Neural progenitor cell (in vitro differentiated cells): ENCODE measurements around the gene BLOC1S1. TPM values are rescaled to one million over a fixed set of nuclear protein-coding genes. Genes with fewer than 3 reads are reported as not detected.
"Not testable (repeated sequence)": the region's sequence is repeated elsewhere in the genome, so short reads cannot be mapped to it uniquely, and the experiment has no call there.

Source experiments
- DNase-seq: peaks from one replicate; pipeline ENCODE4 v3.0.0-alpha.2; 2016; ENCODE audit warnings: low spot score
- H2AFZ ChIP-seq: fragments of 200-600 bp; sonication (generic); replicated peaks from 2 replicates; pipeline ENCODE4 v1.6.1; 2016; ENCODE audit warnings: antibody characterized with exemption
- H3F3A ChIP-seq: fragments of 200-600 bp; sonication (generic); 2 replicates; pipeline ENCODE4 v1.6.1; 2016; ENCODE audit warnings: antibody characterized with exemption, low read depth
- H3K27ac ChIP-seq: fragments of 200-600 bp; sonication (generic); 2 replicates; pipeline ENCODE4 v1.5.1; 2016; ENCODE audit warnings: mild to moderate bottlenecking
- H3K27me3 ChIP-seq: fragments of 200-600 bp; sonication (generic); 2 replicates; pipeline ENCODE4 v1.6.1; 2016; ENCODE audit warnings: mild to moderate bottlenecking, moderate library complexity
- H3K36me3 ChIP-seq: fragments of 200-600 bp; sonication (generic); 2 replicates; pipeline ENCODE4 v1.5.1; 2016
- H3K4me1 ChIP-seq: fragments of 200-600 bp; sonication (generic); 2 replicates; pipeline ENCODE4 v1.6.1; 2016; ENCODE audit warnings: mixed run types
- H3K4me2 ChIP-seq: fragments of 200-600 bp; sonication (generic); 2 replicates; pipeline ENCODE4 v1.6.1; 2016
- H3K4me3 ChIP-seq: fragments of 200-600 bp; sonication (generic); 2 replicates; pipeline ENCODE4 v1.5.1; 2016
- H3K79me2 ChIP-seq: fragments of 200-600 bp; sonication (generic); 2 replicates; pipeline ENCODE4 v1.6.1; 2016; ENCODE audit warnings: low read depth
- H3K9ac ChIP-seq: fragments of 200-600 bp; sonication (generic); 2 replicates; pipeline ENCODE4 v1.6.1; 2016
- H3K9me3 ChIP-seq: fragments of 200-600 bp; sonication (generic); 2 replicates; pipeline ENCODE4 v1.5.1; 2016; ENCODE audit warnings: low read depth
- H4K20me1 ChIP-seq: fragments of 200-600 bp; sonication (generic); 2 replicates; pipeline ENCODE4 v1.6.1; 2016; ENCODE audit warnings: low read depth
- H3K27ac Mint-ChIP-seq: 3 replicates; pipeline ENCODE4 v1.8.0; 2021; ENCODE audit warnings: mixed read lengths
- H3K27me3 Mint-ChIP-seq: 2 replicates; pipeline ENCODE4 v1.8.0; 2022; ENCODE audit warnings: low read depth, mild to moderate bottlenecking, inconsistent platforms, moderate library complexity, mixed read lengths; ENCODE audit not compliant: insufficient read depth
- H3K36me3 Mint-ChIP-seq: 3 replicates; pipeline ENCODE4 v1.8.0; 2021; ENCODE audit warnings: mixed read lengths
- H3K4me1 Mint-ChIP-seq: 3 replicates; pipeline ENCODE4 v1.8.0; 2021; ENCODE audit warnings: mixed read lengths
- H3K4me3 Mint-ChIP-seq: 3 replicates; pipeline ENCODE4 v1.8.0; 2021; ENCODE audit warnings: mild to moderate bottlenecking, moderate library complexity, mixed read lengths
- H3K9me3 Mint-ChIP-seq: 3 replicates; pipeline ENCODE4 v1.8.0; 2020; ENCODE audit warnings: mixed read lengths
- EZH2 ChIP-seq: fragments of 200-600 bp; sonication (generic); IDR thresholded peaks from 2 replicates; pipeline ENCODE4 v1.6.1; 2017; ENCODE audit warnings: antibody characterized with exemption, mild to moderate bottlenecking, moderate library complexity
- EZH2phosphoT487 ChIP-seq: fragments of 200-600 bp; sonication (generic); IDR thresholded peaks from 2 replicates; pipeline ENCODE4 v1.6.1; 2017; ENCODE audit warnings: antibody characterized with exemption
- total RNA-seq: library from RNA; depleted of rRNA; stranded (reverse); fragments of >200 nt; gene quantifications from 2 replicates; pipeline ENCODE4 v1.2.3, GENCODE V29; 2015; ENCODE audit warnings: low replicate concordance
- TF ChIP-seq, protein P1 (sequence below): fragments of 200-600 bp; sonication (generic); IDR thresholded peaks from 2 replicates; pipeline ENCODE4 v1.5.1; 2017; ENCODE audit warnings: antibody characterized with exemption, mild to moderate bottlenecking

BLOC1S1 gene
- total RNA-seq, 1 donor from 2014 or later: 48.1 TPM

- no peaks in the 10 kb centered on the region for H3K9me3 ChIP-seq
- peak overlapping the region; percentile 88 for H3K27ac Mint-ChIP-seq
- no peak for DNase-seq
- no peak for TF ChIP-seq EZH2
- TF ChIP-seq, protein P1, sequence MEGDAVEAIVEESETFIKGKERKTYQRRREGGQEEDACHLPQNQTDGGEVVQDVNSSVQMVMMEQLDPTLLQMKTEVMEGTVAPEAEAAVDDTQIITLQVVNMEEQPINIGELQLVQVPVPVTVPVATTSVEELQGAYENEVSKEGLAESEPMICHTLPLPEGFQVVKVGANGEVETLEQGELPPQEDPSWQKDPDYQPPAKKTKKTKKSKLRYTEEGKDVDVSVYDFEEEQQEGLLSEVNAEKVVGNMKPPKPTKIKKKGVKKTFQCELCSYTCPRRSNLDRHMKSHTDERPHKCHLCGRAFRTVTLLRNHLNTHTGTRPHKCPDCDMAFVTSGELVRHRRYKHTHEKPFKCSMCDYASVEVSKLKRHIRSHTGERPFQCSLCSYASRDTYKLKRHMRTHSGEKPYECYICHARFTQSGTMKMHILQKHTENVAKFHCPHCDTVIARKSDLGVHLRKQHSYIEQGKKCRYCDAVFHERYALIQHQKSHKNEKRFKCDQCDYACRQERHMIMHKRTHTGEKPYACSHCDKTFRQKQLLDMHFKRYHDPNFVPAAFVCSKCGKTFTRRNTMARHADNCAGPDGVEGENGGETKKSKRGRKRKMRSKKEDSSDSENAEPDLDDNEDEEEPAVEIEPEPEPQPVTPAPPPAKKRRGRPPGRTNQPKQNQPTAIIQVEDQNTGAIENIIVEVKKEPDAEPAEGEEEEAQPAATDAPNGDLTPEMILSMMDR: no peak
- peaks cover 51% of the 10 kb centered on the region for H3K4me1 Mint-ChIP-seq
- H2AFZ ChIP-seq: no peak overlapping the region
- H3K4me3 Mint-ChIP-seq: peak overlapping the region; percentile 97
- no peaks in the 10 kb centered on the region for H3K36me3 ChIP-seq
- H3K4me1 ChIP-seq: peaks cover 26% of the 10 kb centered on the region
- H3K4me2 ChIP-seq: peak overlapping the region; percentile 96
- H3K79me2 ChIP-seq: peaks cover 59% of the 10 kb centered on the region
- peaks cover 2% of the 10 kb centered on the region for H3K27me3 Mint-ChIP-seq
- peaks cover 32% of the 10 kb centered on the region for H3K36me3 Mint-ChIP-seq
- peak overlapping the region; percentile 91 for H3K27ac ChIP-seq
- H3F3A ChIP-seq: peaks cover 51% of the 10 kb centered on the region
- peaks cover 2% of the 10 kb centered on the region for H3K9me3 Mint-ChIP-seq
- H4K20me1 ChIP-seq: peaks cover 58% of the 10 kb centered on the region
- peak overlapping the region; percentile 28 for H3K9ac ChIP-seq
- H3K4me3 ChIP-seq: peak overlapping the region; percentile 96
- H3K27me3 ChIP-seq: no peaks in the 10 kb centered on the region
Observed at GRCh38 chr12:55746913-55747231, 31.0 kb downstream of the BLOC1S1 start.

DNA sequence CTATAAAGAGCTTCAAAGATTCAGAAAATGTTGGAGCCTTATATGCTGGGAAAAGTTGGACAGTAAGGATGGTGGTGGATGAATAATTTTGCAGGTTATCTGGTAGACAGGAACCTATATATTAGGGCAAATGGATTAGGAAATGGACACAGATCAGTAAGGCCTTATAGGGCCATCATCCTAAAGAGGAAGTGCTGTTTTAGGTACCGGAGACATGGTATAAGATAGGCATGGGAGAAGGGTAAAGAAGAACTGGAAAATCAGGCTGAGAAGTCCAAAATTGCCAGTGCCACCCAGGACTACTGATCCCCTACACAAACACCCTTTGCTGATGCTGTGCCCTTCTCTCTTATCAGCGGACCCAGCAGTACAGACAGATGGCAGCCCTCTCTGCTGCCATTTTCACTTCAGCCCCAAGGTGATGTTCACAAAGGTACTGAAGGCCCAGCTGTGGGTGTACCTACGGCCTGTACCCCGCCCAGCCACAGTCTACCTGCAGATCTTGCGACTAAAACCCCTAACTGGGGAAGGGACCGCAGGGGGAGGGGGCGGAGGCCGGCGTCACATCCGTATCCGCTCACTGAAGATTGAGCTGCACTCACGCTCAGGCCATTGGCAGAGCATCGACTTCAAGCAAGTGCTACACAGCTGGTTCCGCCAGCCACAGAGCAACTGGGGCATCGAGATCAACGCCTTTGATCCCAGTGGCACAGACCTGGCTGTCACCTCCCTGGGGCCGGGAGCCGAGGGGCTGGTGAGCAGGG lies 32.6 kb downstream of the BLOC1S1 start:
- no peak for TF ChIP-seq EZH2
- Mint-ChIP-seq H3K9me3 (peaks cover 2% of the 10 kb centered on the region), H3K27ac (no peak overlapping the region), H3K27me3 (peaks cover 2% of the 10 kb centered on the region), H3K4me3 (peak overlapping the region; percentile 18), H3K4me1 (peaks cover 44% of the 10 kb centered on the region), H3K36me3 (peaks cover 44% of the 10 kb centered on the region)
- Histone ChIP-seq H3K36me3 (peaks cover 7% of the 10 kb centered on the region), H3K9me3 (no peaks in the 10 kb centered on the region), H3F3A (peaks cover 54% of the 10 kb centered on the region), H3K4me2 (no peak overlapping the region), H3K79me2 (peaks cover 56% of the 10 kb centered on the region), H3K9ac (no peak overlapping the region), H3K27me3 (no peaks in the 10 kb centered on the region), H2AFZ (no peak overlapping the region), H3K4me1 (peaks cover 22% of the 10 kb centered on the region), H4K20me1 (peaks cover 65% of the 10 kb centered on the region), H3K4me3 (no peak overlapping the region), H3K27ac (no peak overlapping the region)
- DNase-seq: no peak

GRCh38 chr12:55755246-55755645 lies 39.4 kb downstream of the BLOC1S1 start:
- H3K4me3 Mint-ChIP-seq: no peak overlapping the region
- H3K36me3 Mint-ChIP-seq: peaks cover 55% of the 10 kb centered on the region

GRCh38 chr12:55757701-55758100 lies 41.9 kb downstream of the BLOC1S1 start:
- peaks cover 76% of the 10 kb centered on the region for H3F3A ChIP-seq

More at GRCh38 chr12:55755246-55755645, 39.4 kb downstream of the BLOC1S1 start:
- Histone ChIP-seq H3K9ac (no peak overlapping the region), H3K4me2 (no peak overlapping the region), H3F3A (peaks cover 78% of the 10 kb centered on the region), H2AFZ (no peak overlapping the region), H3K9me3 (no peaks in the 10 kb centered on the region), H3K4me3 (no peak overlapping the region), H3K36me3 (peaks cover 34% of the 10 kb centered on the region), H3K27ac (peak overlapping the region; percentile 57), H3K79me2 (peaks cover 12% of the 10 kb centered on the region), H3K27me3 (no peaks in the 10 kb centered on the region), H3K4me1 (peaks cover 36% of the 10 kb centered on the region), H4K20me1 (peaks cover 79% of the 10 kb centered on the region)
- TF ChIP-seq EZH2phosphoT487 (no peak), EZH2 (no peak)
- TF ChIP-seq, protein P1: no peak
- no peak overlapping the region for H3K27ac Mint-ChIP-seq
- peaks cover 8% of the 10 kb centered on the region for H3K27me3 Mint-ChIP-seq
- peaks cover 17% of the 10 kb centered on the region for H3K4me1 Mint-ChIP-seq
- no peak for DNase-seq
- peaks cover 2% of the 10 kb centered on the region for H3K9me3 Mint-ChIP-seq

GRCh38 chr12:55758575-55758974 lies 42.7 kb downstream of the BLOC1S1 start:
- H3K36me3 Mint-ChIP-seq: peaks cover 45% of the 10 kb centered on the region

More at GRCh38 chr12:55757701-55758100, 41.9 kb downstream of the BLOC1S1 start:
- Histone ChIP-seq H3K4me1 (peaks cover 36% of the 10 kb centered on the region), H3K27me3 (no peaks in the 10 kb centered on the region), H3K4me3 (no peak overlapping the region), H3K36me3 (peaks cover 38% of the 10 kb centered on the region), H3K4me2 (peak overlapping the region; percentile 57), H2AFZ (no peak overlapping the region), H3K27ac (peak overlapping the region; percentile 65), H3K9ac (no peak overlapping the region), H4K20me1 (peaks cover 72% of the 10 kb centered on the region), H3K79me2 (peaks cover 12% of the 10 kb centered on the region), H3K9me3 (no peaks in the 10 kb centered on the region)
- Mint-ChIP-seq H3K27me3 (peaks cover 6% of the 10 kb centered on the region), H3K36me3 (peaks cover 50% of the 10 kb centered on the region), H3K27ac (peak overlapping the region; percentile 31), H3K4me1 (peaks cover 11% of the 10 kb centered on the region), H3K4me3 (no peak overlapping the region), H3K9me3 (peaks cover 2% of the 10 kb centered on the region)
- peak; percentile 83 for DNase-seq
- TF ChIP-seq, protein P1: no peak
- TF ChIP-seq EZH2: no peak
- no peak for TF ChIP-seq EZH2phosphoT487

More at GRCh38 chr12:55758575-55758974, 42.7 kb downstream of the BLOC1S1 start:
- DNase-seq, H3K9me3 Mint-ChIP-seq, H3K9me3 ChIP-seq, H3K27me3 ChIP-seq, H3K4me2 ChIP-seq, H3K27ac ChIP-seq, H3K27ac Mint-ChIP-seq, H3K9ac ChIP-seq, H3K27me3 Mint-ChIP-seq, H3K4me3 Mint-ChIP-seq, H3K4me3 ChIP-seq, H2AFZ ChIP-seq: not testable (repeated sequence)
- peaks cover 74% of the 10 kb centered on the region for H4K20me1 ChIP-seq
- peaks cover 36% of the 10 kb centered on the region for H3K4me1 ChIP-seq
- H3F3A ChIP-seq: peaks cover 71% of the 10 kb centered on the region
- peaks cover 11% of the 10 kb centered on the region for H3K4me1 Mint-ChIP-seq
- H3K36me3 ChIP-seq: peaks cover 33% of the 10 kb centered on the region
- H3K79me2 ChIP-seq: peaks cover 12% of the 10 kb centered on the region
